SK-N-MC (cell line): ENCODE results near the gene GPR148.
"Not testable (repeated sequence)": the region's sequence is repeated elsewhere in the genome, so short reads cannot be mapped to it uniquely, and the experiment has no call there.

Source experiments
- DNase-seq: peaks from one replicate; pipeline ENCODE4 v3.0.0-alpha.2; 2011; ENCODE audit warnings: low read depth, low spot score
- H3K27ac ChIP-seq: fragments of 200-600 bp; sonication (generic); 2 replicates; pipeline ENCODE4 v1.5.1; 2016; ENCODE audit warnings: mixed run types
- H3K36me3 ChIP-seq: fragments of 200-600 bp; sonication (generic); 2 replicates; pipeline ENCODE4 v1.6.1; 2017; ENCODE audit warnings: antibody characterized with exemption, low read length, mixed read lengths; ENCODE audit not compliant: insufficient read depth
- H3K4me3 ChIP-seq: fragments of 200-600 bp; sonication (generic); 2 replicates; pipeline ENCODE4 v1.5.1; 2016
- H3K9ac ChIP-seq: fragments of 200-600 bp; sonication (generic); 2 replicates; pipeline ENCODE4 v1.8.0; 2017; ENCODE audit warnings: mixed run types, mixed read lengths; ENCODE audit not compliant: insufficient read length
- H3K9me3 ChIP-seq: fragments of 200-600 bp; sonication (generic); 2 replicates; pipeline ENCODE4 v1.6.1; 2017; ENCODE audit warnings: low read depth, mild to moderate bottlenecking, antibody characterized with exemption, low read length, moderate library complexity, mixed read lengths
- EZH2 ChIP-seq: fragments of 200-600 bp; sonication (generic); IDR thresholded peaks from one replicate; pipeline ENCODE4 v1.6.1; 2017; ENCODE audit warnings: antibody characterized with exemption
- FOXP2 ChIP-seq: optimal IDR thresholded peaks from 2 replicates; pipeline ENCODE3; 2011; ENCODE audit warnings: mild to moderate bottlenecking, moderate library complexity; ENCODE audit not compliant: insufficient read depth; ENCODE audit errors: extremely low read length, control extremely low read depth
- POLR2AphosphoS5 ChIP-seq: IDR thresholded peaks from 2 replicates; pipeline ENCODE4 v1.6.1; 2012; ENCODE audit warnings: mild to moderate bottlenecking, low read depth, low read length, borderline replicate concordance

Gene GPR148

DNA sequence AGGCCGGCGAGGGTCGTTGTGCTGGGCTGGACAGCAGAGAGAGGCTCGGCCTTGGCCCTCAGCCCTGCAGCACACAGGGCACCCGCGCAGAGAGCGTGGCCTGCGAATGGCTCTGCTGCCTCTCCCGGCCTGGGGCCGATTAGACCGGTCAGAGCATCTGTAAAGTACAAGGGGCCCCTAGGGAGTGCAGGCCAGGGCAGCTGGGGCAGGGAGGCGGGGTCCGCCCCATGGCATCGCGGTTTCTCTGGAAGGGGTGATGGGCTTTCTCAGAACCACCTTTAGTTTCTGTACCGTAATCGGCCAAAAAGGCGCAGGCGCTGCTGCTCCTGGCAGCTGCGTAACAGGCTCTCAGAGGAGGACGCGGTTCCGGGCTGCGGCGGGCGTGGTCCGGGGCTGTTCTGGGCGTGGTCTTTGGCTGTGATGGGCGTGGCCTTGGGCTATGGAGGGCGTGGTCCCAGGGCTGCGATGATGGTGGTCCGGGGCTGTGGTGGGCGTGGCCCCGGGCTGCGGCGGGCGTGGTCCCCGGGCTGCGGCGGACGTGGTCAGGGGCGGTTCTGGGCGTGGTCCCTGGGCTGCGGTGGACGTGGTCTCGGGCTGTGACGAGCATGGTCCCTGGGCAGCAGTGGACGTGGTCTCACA, 1.5 kb upstream of the GPR148 start:
- no peaks in the 10 kb centered on the region for H3K9me3 ChIP-seq
- H3K36me3 ChIP-seq, result no peaks in the 10 kb centered on the region
- H3K27ac ChIP-seq, result no peak overlapping the region
- peak overlapping the region; percentile 80 for H3K4me3 ChIP-seq
- peak overlapping the region; percentile 29 for H3K9ac ChIP-seq
- TF ChIP-seq EZH2 (no peak), POLR2AphosphoS5 (no peak), FOXP2 (no peak)
- no peak for DNase-seq

DNA sequence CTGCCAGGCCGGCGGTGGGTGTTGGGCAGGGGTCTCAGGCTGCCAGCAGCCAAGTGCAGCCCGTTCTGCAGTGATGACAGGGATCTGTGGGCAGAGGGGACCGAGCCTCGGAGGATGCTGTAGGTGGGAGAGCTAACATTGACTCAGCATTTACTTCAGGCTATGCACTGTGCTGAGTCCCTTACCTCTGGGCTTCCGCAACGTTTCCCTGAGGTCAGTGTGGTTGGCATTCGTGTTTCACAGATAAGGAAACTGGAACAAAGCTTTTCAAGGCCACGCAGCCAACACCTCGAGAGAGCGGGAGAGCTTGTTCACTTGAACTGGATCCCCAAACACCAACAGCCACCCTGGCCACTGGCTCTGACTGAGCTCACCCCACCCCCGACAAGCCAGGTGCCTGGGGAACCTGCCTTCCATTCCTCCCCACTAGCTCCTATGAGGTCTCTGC, 839 bp upstream of the GPR148 start:
- TF ChIP-seq POLR2AphosphoS5, result no peak
- no peak for TF ChIP-seq FOXP2
- TF ChIP-seq EZH2, result no peak
- Histone ChIP-seq H3K27ac (no peak overlapping the region), H3K9me3 (no peaks in the 10 kb centered on the region), H3K36me3 (no peaks in the 10 kb centered on the region), H3K4me3 (peak overlapping the region; percentile 80), H3K9ac (no peak overlapping the region)
- DNase-seq, result no peak

DNA sequence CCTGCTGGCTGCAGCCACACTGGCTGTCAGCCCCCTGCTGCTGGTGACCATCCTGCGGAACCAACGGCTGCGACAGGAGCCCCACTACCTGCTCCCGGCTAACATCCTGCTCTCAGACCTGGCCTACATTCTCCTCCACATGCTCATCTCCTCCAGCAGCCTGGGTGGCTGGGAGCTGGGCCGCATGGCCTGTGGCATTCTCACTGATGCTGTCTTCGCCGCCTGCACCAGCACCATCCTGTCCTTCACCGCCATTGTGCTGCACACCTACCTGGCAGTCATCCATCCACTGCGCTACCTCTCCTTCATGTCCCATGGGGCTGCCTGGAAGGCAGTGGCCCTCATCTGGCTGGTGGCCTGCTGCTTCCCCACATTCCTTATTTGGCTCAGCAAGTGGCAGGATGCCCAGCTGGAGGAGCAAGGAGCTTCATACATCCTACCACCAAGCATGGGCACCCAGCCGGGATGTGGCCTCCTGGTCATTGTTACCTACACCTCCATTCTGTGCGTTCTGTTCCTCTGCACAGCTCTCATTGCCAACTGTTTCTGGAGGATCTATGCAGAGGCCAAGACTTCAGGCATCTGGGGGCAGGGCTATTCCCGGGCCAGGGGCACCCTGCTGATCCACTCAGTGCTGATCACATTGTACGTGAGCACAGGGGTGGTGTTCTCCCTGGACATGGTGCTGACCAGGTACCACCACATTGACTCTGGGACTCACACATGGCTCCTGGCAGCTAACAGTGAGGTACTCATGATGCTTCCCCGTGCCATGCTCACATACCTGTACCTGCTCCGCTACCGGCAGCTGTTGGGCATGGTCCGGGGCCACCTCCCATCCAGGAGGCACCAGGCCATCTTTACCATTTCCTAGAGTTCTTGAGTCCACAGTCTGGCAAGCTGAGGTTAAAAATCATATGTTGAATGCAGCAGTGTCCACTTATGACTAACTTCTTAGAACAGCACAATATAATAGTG, 741 bp downstream of the GPR148 start:
- Histone ChIP-seq H3K9me3 (no peaks in the 10 kb centered on the region), H3K4me3 (no peak overlapping the region), H3K27ac (no peak overlapping the region), H3K36me3 (no peaks in the 10 kb centered on the region), H3K9ac (no peak overlapping the region)
- TF ChIP-seq POLR2AphosphoS5, result no peak
- no peak for TF ChIP-seq EZH2
- no peak for TF ChIP-seq FOXP2
- DNase-seq, result no peak

DNA sequence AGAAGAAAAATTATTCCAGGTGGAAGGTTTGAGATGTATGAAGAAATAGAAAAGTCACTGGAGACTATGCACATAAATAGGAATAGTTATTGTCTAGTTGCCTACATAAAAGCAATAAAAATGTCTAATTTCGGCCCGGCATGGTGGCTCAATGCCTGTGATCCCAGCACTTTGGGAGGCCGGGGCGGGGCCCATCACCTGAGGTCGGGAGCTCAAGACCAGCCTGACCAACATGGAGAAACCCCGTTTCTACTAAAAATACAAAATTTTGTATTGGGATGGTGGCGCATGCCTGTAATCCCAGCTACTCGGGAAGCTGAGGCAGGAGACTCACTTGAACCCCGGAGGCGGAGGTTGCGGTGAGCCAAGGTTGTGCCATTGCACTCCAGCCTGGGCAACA, 3.4 kb downstream of the GPR148 start:
- not testable (repeated sequence) for H3K9me3 ChIP-seq, H3K36me3 ChIP-seq, H3K9ac ChIP-seq, H3K27ac ChIP-seq, H3K4me3 ChIP-seq, DNase-seq

DNA sequence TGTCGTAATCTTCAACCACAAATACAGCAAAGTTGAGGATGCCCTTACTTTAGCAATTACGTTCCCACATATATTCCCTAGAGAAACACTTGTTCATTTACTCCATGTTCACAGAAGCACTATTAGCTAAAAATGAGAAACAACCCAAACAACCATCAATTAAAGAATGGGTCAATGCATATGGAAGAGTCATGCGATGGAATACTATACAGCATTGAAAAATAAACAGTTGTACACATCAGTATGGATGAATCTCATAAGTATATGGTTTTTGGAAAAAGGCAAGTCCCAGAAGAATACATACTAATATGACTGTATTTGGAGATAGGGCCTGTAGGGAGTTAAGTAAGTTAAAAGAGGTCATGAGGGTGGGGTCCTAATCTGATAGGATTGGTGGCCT, 6.3 kb downstream of the GPR148 start:
- Histone ChIP-seq H3K4me3 (no peak overlapping the region), H3K9ac (no peak overlapping the region), H3K27ac (no peak overlapping the region), H3K36me3 (no peaks in the 10 kb centered on the region), H3K9me3 (no peaks in the 10 kb centered on the region)
- DNase-seq, result no peak
- no peak for TF ChIP-seq EZH2
- no peak for TF ChIP-seq POLR2AphosphoS5
- TF ChIP-seq FOXP2, result no peak

DNA sequence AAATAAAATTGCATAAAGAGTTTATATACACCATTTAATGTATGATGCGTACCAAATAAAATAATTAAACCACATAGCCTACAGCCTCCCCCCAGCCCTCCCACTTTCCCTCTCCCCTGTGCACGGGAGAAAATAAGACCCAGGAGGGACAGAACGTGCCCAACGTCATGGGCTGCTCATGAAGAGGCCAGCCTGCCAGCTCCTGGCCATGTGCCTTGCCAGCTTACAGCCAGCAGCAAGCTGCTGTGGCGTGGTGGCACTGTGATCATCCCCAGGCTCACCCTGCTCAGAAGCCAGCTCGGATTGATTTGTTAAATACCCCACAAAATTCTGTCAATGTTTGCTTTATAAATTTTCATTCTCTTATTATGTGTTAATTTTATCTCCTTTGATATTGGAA, 7.6 kb downstream of the GPR148 start:
- no peak for DNase-seq
- Histone ChIP-seq H3K4me3 (no peak overlapping the region), H3K9me3 (no peaks in the 10 kb centered on the region), H3K36me3 (no peaks in the 10 kb centered on the region), H3K9ac (no peak overlapping the region), H3K27ac (no peak overlapping the region)
- TF ChIP-seq EZH2 (no peak), POLR2AphosphoS5 (no peak), FOXP2 (no peak)

DNA sequence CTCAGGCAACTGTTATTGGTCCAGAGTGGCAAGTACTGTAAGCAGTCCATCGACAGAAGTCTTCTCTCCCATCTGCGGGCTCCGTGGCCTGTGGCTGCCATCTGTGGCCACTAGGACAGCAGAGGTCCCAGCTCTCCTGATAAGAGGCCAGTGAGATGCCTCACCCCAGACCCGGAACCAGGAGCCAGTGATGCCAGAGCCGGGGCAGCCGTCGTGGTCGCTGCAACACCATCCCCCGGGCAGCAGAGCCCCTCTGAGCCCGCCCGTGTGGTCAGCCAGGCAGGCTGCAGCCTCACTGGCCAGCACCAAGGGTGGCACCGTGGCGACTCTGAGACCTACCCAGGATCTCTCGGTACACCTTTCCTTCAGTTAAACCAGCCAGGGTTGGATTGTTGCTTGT, 8.7 kb downstream of the GPR148 start:
- DNase-seq, result no peak
- Histone ChIP-seq H3K9me3 (no peaks in the 10 kb centered on the region), H3K4me3 (no peak overlapping the region), H3K9ac (no peak overlapping the region), H3K36me3 (no peaks in the 10 kb centered on the region), H3K27ac (no peak overlapping the region)
- no peak for TF ChIP-seq EZH2
- TF ChIP-seq FOXP2, result no peak

DNA sequence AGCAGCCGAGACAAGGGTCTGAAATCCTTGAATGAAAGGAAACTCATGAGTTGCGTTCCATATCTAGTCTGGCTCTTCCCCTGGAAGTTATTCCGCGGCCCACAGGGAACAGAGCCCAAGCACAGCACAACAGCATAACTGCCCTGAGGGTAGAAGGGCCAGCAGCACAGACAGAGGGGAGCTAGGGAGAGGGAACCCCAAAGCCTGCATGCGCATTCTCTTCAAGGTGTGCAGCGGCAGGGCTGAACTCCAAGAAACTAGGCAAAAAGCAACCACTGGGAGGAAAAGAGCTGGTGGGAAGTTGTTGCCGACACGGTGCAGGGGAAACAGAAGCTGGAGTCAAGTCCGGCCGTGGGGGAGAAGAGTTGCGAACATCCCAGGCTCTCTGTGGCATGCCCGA, 11.8 kb downstream of the GPR148 start:
- H3K9me3 ChIP-seq, result no peaks in the 10 kb centered on the region
- TF ChIP-seq EZH2 (no peak), FOXP2 (no peak), POLR2AphosphoS5 (no peak)
- H3K9ac ChIP-seq, result no peak overlapping the region
- no peaks in the 10 kb centered on the region for H3K36me3 ChIP-seq
- no peak for DNase-seq
- H3K4me3 ChIP-seq, result no peak overlapping the region
- no peak overlapping the region for H3K27ac ChIP-seq
